ENCODE data around the gene CHCHD10.

Gene CHCHD10

GRCh38 chr22:23787600-23787896, 19.8 kb upstream of the CHCHD10 start:
- DNase-seq = no peak

DNA sequence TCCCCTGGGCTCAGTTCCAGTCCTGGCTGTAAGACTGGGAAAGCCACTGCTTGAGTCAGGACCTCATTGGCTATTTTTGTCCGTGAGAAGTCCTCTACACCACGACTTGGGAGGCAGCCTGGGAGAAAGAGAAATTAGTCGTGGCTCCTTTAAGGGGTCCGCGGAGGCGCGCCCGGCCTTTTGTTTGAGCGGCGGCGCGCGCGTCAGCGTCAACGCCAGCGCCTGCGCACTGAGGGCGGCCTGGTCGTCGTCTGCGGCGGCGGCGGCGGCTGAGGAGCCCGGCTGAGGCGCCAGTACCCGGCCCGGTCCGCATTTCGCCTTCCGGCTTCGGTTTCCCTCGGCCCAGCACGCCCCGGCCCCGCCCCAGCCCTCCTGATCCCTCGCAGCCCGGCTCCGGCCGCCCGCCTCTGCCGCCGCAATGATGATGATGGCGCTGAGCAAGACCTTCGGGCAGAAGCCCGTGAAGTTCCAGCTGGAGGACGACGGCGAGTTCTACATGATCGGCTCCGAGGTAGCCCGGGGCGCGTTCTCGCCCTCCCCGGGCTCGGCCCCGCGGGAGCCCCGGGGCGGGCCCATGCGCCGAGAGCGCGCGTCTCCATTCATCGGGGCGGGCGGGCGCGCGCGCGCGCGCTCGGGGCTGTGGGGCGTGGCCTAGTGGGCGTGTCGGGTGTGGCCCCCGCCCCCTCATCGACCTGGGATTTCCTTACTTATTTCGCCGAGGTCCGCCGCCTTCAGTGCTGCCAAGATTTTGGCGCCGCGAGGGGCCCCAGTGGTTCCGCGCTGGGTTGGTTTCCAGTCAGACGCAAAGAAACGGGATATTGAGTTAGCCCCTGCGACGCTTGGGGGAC, 19.2 kb upstream of the CHCHD10 start, which contains the start of gene SMARCB1:
SMARCB1 (plus strand) TSS at position 215 of the 848 bp plus-strand sequence; CDS start at position 419, 204 bp downstream.
- DNase-seq = peak; percentile 71

- DNase-seq = no peak
Measured at GRCh38 chr22:23786261-23786710, 18.5 kb upstream of the CHCHD10 start.

- no peak for DNase-seq
Measured at GRCh38 chr22:23784215-23784732, 16.5 kb upstream of the CHCHD10 start.

GRCh38 chr22:23783265-23784150, 15.7 kb upstream of the CHCHD10 start:
- DNase-seq = no peak

- DNase-seq = no peak
Measured at GRCh38 chr22:23782703-23783102, 14.9 kb upstream of the CHCHD10 start.

DNA sequence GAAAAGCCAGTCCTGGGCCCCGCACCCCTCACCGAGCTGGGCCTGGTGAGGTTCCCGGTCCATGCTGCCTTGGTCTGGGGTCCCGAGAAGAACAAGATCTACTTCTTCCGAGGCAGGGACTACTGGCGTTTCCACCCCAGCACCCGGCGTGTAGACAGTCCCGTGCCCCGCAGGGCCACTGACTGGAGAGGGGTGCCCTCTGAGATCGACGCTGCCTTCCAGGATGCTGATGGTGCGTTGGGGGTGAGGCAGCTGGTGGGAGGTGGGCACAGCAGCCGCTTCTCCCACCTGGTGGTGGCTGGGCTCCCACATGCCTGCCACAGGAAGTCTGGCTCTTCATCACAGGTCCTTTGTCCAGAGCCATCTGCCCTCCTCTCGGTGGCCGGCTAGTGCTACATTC, 14.5 kb upstream of the CHCHD10 start:
- DNase-seq = no peak

DNA sequence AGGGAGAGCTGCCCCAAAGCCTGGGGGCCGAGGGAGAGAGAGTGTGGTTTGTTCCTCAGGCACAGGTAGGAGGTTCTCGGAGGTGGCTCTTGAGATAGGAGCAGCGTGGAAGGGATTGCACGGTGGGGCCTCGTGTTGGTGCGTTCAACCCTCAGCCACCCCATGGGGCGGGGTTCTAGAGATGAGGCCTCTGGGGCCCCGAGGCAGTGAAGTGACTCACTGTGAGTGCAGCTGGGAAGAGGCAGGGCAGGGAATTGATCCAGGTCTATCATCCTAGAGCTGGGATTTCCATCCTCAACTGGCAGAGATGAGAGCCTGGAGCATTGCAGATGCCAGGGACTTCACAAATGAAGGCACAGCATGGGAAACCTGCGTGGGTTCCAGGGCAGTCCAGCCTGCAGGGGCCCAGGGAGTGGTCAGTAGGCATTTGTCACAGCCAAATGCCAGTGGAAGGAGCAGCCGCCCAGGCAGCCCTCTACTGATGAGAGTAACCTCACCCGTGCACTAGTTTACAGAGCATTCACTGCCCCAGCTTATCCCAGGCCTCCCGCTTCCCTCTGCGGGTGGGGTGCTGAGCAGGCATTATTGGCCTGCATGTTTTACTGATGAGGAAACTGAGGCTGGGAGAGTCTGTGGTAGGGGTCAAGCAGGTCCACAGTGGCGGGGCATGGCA, 13.9 kb upstream of the CHCHD10 start:
- DNase-seq = no peak

GRCh38 chr22:23781065-23781464, 13.3 kb upstream of the CHCHD10 start:
- no peak for DNase-seq

GRCh38 chr22:23780146-23780748, 12.5 kb upstream of the CHCHD10 start:
- DNase-seq = no peak

DNA sequence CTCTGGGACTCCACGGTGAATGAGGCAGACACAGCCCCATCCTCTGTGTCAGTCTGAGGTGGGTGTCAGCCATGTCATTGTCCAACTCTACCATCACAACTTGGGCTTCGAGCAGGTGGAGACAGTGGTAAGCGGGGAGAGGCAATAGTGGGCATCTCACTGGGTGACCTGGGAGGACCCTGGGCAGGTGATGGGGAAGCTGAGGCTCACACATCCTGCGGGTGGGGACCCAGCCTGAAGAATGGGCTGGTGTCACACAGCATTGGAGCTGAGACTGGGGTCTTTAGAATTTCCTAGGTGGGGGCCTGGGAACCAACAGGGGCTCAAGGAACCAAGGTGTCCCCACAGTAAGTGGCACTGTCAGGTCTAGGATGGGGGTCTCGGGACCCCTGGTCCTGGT, 12.0 kb upstream of the CHCHD10 start:
- DNase-seq = no peak

DNA sequence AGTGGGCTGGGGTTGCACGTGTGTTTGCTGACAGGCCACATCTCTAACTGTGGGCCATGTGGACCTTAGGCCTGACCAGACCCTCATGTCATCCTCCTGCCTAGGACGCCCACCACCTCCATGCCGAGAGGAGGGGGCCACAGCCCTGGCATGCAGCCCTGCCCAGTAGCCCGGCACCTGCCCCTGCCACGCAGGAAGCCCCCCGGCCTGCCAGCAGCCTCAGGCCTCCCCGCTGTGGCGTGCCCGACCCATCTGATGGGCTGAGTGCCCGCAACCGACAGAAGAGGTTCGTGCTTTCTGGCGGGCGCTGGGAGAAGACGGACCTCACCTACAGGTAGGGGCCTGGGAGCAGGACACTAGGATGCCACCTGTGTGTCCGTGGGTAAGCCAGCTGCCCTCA, 11.3 kb upstream of the CHCHD10 start:
- no peak for DNase-seq

- no peak for DNase-seq
Measured at GRCh38 chr22:23778577-23778900, 10.8 kb upstream of the CHCHD10 start.

- no peak for DNase-seq
Measured at GRCh38 chr22:23777776-23778576, 10.2 kb upstream of the CHCHD10 start.

- DNase-seq = no peak
Measured at GRCh38 chr22:23775779-23776375, 8.1 kb upstream of the CHCHD10 start.

GRCh38 chr22:23774922-23775436, 7.2 kb upstream of the CHCHD10 start:
- DNase-seq = no peak

DNA sequence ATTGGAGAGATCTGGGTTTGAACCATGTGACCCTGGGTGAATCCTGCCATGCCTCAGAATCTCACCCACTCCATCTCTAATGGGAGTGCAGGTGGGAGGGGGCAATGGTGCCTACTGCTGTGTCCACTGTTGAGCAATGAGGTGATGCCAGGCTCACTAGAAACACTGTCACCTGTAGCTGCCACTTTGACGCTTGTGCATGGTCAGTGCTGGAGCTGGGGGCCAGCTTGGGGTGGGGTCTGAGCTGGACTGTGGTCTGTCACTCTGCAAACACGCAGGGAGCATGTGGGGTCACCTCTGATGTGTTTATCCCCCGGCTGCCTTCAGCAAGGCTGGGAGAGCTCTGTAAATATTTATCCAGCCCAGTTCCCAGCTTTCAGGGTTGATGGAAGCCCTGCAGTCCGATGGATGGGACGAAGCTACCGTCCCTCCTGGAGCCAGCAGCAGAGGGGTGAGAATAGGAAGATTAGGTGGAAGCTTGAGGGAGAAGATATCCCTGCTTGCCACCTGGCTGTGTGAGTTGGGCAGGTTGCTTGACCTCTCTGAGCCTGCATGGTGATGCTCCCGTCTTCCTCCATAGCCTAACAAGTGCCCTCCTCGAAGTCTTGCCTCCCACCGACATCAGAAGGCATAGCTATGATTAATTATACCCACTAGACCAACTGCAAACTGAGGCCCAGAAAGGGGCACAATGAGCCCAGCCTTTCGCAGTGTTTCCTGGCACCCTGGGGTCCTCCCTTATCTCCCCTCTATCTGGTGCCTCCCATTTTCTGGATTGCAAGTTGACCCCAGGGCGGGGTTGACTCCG, 6.5 kb upstream of the CHCHD10 start:
- DNase-seq = no peak

GRCh38 chr22:23773483-23774113, 5.8 kb upstream of the CHCHD10 start:
- DNase-seq = no peak

GRCh38 chr22:23772649-23773473, 5.1 kb upstream of the CHCHD10 start, which contains the start of gene MMP11:
MMP11 (plus strand) TSS chr22:23772849; CDS start chr22:23772871, 22 bp downstream.
- DNase-seq = no peak

All from NCI-H2227 treated with DMSO at 0.1 percent for 48 hours (cell line).